H1 (cell line): ENCODE data around the gene GLDC. TPM values are rescaled to one million over a fixed set of nuclear protein-coding genes. Genes with fewer than 3 reads are reported as not detected.

Experiments used
- CTCF ChIA-PET: fragments of 300-600 bp; sonication (Branson Sonifier 250); formaldehyde crosslinking; loops from one replicate; lab custom pipeline; 2021; ENCODE audit not compliant: partially characterized antibody; lab: Charles Lee
- POLR2A ChIA-PET: fragments of 300-600 bp; sonication (Branson Sonifier 250); formaldehyde crosslinking; loops from one replicate; lab custom pipeline; 2021; ENCODE audit warnings: inconsistent platforms; ENCODE audit not compliant: partially characterized antibody; lab: Charles Lee
- DNase-seq, 2 experiments: peaks; one replicate each; pipeline versions ENCODE4 v3.0.0 to v3.0.0-alpha.2; 2010 to 2022; ENCODE audit warnings: low spot score in 2 of 2, low read depth in 1 of 2, mixed read lengths in 1 of 2
- FAIRE-seq: peaks from 2 replicates; lab custom pipeline; 2011; peaks lifted over from hg19 to GRCh38; lab: Jason Lieb, UNC
- H2AFZ ChIP-seq: 2 replicates; pipeline ENCODE4 v1.8.1; 2012; ENCODE audit warnings: low read length, inconsistent platforms
- H2AK5ac ChIP-seq: 2 replicates; pipeline ENCODE4 v1.6.1; 2013; ENCODE audit warnings: low read depth, low read length
- H2BK120ac ChIP-seq: replicated peaks from 2 replicates; pipeline ENCODE3; 2013; ENCODE audit warnings: low read depth, low read length, inconsistent platforms
- H2BK12ac ChIP-seq: 2 replicates; pipeline ENCODE4 v1.6.1; 2013; ENCODE audit warnings: low read depth, low read length
- H2BK15ac ChIP-seq: 2 replicates; pipeline ENCODE4 v1.6.1; 2013; ENCODE audit warnings: low read length
- H2BK20ac ChIP-seq: 2 replicates; pipeline ENCODE4 v1.6.1; 2013; ENCODE audit warnings: low read length
- H2BK5ac ChIP-seq: 2 replicates; pipeline ENCODE4 v1.6.1; 2013; ENCODE audit warnings: low read depth, low read length
- H3K14ac ChIP-seq: 2 replicates; pipeline ENCODE4 v1.6.1; 2013; ENCODE audit warnings: inconsistent platforms; ENCODE audit not compliant: insufficient read length
- H3K18ac ChIP-seq: 2 replicates; pipeline ENCODE4 v1.6.1; 2013; ENCODE audit warnings: low read length; ENCODE audit errors: extremely low read depth
- H3K23ac ChIP-seq: 2 replicates; pipeline ENCODE4 v1.6.1; 2013; ENCODE audit warnings: inconsistent platforms; ENCODE audit not compliant: insufficient read length
- H3K23me2 ChIP-seq: 2 replicates; pipeline ENCODE4 v1.6.1; 2013; ENCODE audit warnings: low read depth, low read length
- H3K27ac ChIP-seq: 2 replicates; pipeline ENCODE4 v1.6.1; 2011; ENCODE audit warnings: low read depth, low read length, inconsistent platforms
- H3K27me3 ChIP-seq, 4 experiments: replicated peaks in 1 of 4; 1 replicate in 1 of 4; 2 replicates in 3 of 4; pipeline versions ENCODE4 v1.6.1 to v1.8.1; 2011 to 2013; ENCODE audit warnings: low read length in 3 of 4, mild to moderate bottlenecking in 3 of 4, inconsistent platforms in 2 of 4, mixed read lengths in 2 of 4, moderate library complexity in 1 of 4; ENCODE audit not compliant: control insufficient read depth in 3 of 4, insufficient read depth in 3 of 4; ENCODE audit errors: extremely low read depth in 1 of 4
- H3K36me3 ChIP-seq, 4 experiments: 2 replicates each; pipeline versions ENCODE4 v1.6.1 to v1.8.1; 2011 to 2013; ENCODE audit warnings: mild to moderate bottlenecking in 4 of 4, low read length in 3 of 4, moderate library complexity in 2 of 4, control low read depth in 1 of 4, inconsistent platforms in 1 of 4; ENCODE audit not compliant: insufficient read depth in 4 of 4, control insufficient read depth in 2 of 4
- H3K4ac ChIP-seq: replicated peaks from 2 replicates; pipeline ENCODE3; 2013; ENCODE audit warnings: low read length, low read depth, mixed read lengths, inconsistent platforms; ENCODE audit not compliant: insufficient read length
- H3K4me1 ChIP-seq, 4 experiments: replicated peaks in 1 of 4; 1 replicate in 1 of 4; 2 replicates in 3 of 4; pipeline versions ENCODE4 v1.6.1 to v1.8.1; 2011 to 2013; ENCODE audit warnings: low read length in 3 of 4, inconsistent platforms in 2 of 4, mixed read lengths in 1 of 4; ENCODE audit not compliant: insufficient read depth in 4 of 4, control insufficient read depth in 3 of 4
- H3K4me2 ChIP-seq, 2 experiments: 2 replicates each; pipeline versions ENCODE4 v1.6.1 to v1.8.1; 2011 to 2013; ENCODE audit warnings: low read depth in 2 of 2, low read length in 2 of 2, control low read depth in 1 of 2, inconsistent platforms in 1 of 2, mild to moderate bottlenecking in 1 of 2; ENCODE audit not compliant: insufficient read depth in 1 of 2
- H3K4me3 ChIP-seq, 4 experiments: fragments of 200-600, 300-600 bp in 1 of 4; sonication (generic), shearing (Covaris generic), sonication (Bioruptor Twin) in 1 of 4; 2 replicates each; pipeline versions ENCODE4 v1.5.1 to v1.8.1; 2011 to 2016; ENCODE audit warnings: low read length in 4 of 4, low read depth in 3 of 4, control low read depth in 2 of 4, inconsistent platforms in 2 of 4, mild to moderate bottlenecking in 2 of 4, mixed read lengths in 1 of 4, moderate library complexity in 1 of 4; ENCODE audit not compliant: insufficient read depth in 2 of 4; ENCODE audit errors: extremely low read depth in 1 of 4
- H3K56ac ChIP-seq: replicated peaks from 2 replicates; pipeline ENCODE3; 2013; ENCODE audit warnings: low read depth, mild to moderate bottlenecking, mixed read lengths, low read length, inconsistent platforms; ENCODE audit not compliant: insufficient read length
- H3K79me1 ChIP-seq: 2 replicates; pipeline ENCODE4 v1.6.1; 2013; ENCODE audit warnings: low read depth, low read length, control low read depth
- H3K79me2 ChIP-seq, 2 experiments: 2 replicates each; pipeline versions ENCODE4 v1.6.1 to v1.8.1; 2012 to 2013; ENCODE audit warnings: low read length in 2 of 2, mild to moderate bottlenecking in 2 of 2, inconsistent platforms in 1 of 2; ENCODE audit not compliant: insufficient read depth in 2 of 2, control insufficient read depth in 1 of 2
- H3K9ac ChIP-seq, 4 experiments: replicated peaks in 1 of 4; 1 replicate in 1 of 4; 2 replicates in 3 of 4; pipeline versions ENCODE4 v1.6.1 to v1.8.1; 2011 to 2013; ENCODE audit warnings: low read depth in 3 of 4, low read length in 3 of 4, control low read depth in 2 of 4, mild to moderate bottlenecking in 2 of 4, moderate library complexity in 2 of 4, inconsistent platforms in 1 of 4; ENCODE audit errors: extremely low read depth in 1 of 4
- H3K9me3 ChIP-seq, 2 experiments: 2 replicates each; pipeline versions ENCODE4 v1.6.1 to v1.8.1; 2012 to 2013; ENCODE audit warnings: mild to moderate bottlenecking in 2 of 2, moderate library complexity in 2 of 2, control low read depth in 1 of 2, inconsistent platforms in 1 of 2, low read depth in 1 of 2, low read length in 1 of 2, mixed read lengths in 1 of 2; ENCODE audit not compliant: insufficient read depth in 2 of 2
- H4K20me1 ChIP-seq, 2 experiments: replicated peaks in 1 of 2; 2 replicates each; pipeline versions ENCODE3 to v1.8.1; 2011 to 2013; ENCODE audit warnings: inconsistent platforms in 2 of 2, low read length in 2 of 2, mild to moderate bottlenecking in 1 of 2; ENCODE audit not compliant: insufficient read depth in 2 of 2, control insufficient read depth in 1 of 2
- H4K5ac ChIP-seq: 2 replicates; pipeline ENCODE4 v1.6.1; 2013; ENCODE audit warnings: low read length, low read depth, mixed read lengths, inconsistent platforms; ENCODE audit not compliant: insufficient read length
- H4K8ac ChIP-seq: 2 replicates; pipeline ENCODE4 v1.8.0; 2013; ENCODE audit warnings: mild to moderate bottlenecking, moderate library complexity, low read length, inconsistent platforms; ENCODE audit not compliant: insufficient read depth; ENCODE audit errors: extremely low read depth
- H4K91ac ChIP-seq: replicated peaks from 2 replicates; pipeline ENCODE3; 2013; ENCODE audit warnings: low read length, mixed read lengths, inconsistent platforms; ENCODE audit not compliant: insufficient read length
- BCL11A ChIP-seq, 2 experiments: IDR thresholded peaks; one replicate each; pipeline ENCODE4 v1.6.1; 2011; ENCODE audit warnings: low read depth in 2 of 2, low read length in 2 of 2, mild to moderate bottlenecking in 2 of 2
- EGR1 ChIP-seq: IDR thresholded peaks from 2 replicates; pipeline ENCODE4 v1.6.1; 2011; ENCODE audit warnings: low read depth, low read length, borderline replicate concordance
- NRF1 ChIP-seq: IDR thresholded peaks from 2 replicates; pipeline ENCODE4 v1.6.1; 2011; ENCODE audit warnings: mild to moderate bottlenecking, low read depth, low read length, improper control_type of control experiment
- POU5F1 ChIP-seq: IDR thresholded peaks from 2 replicates; pipeline ENCODE4 v1.6.1; 2011; ENCODE audit warnings: low read depth, mild to moderate bottlenecking, low read length, moderate library complexity
- RAD21 ChIP-seq, 2 experiments: IDR thresholded peaks in 1 of 2; conservative IDR thresholded peaks in 1 of 2; 2 replicates each; pipeline ENCODE4 v1.6.1; 2011; ENCODE audit warnings: low read depth in 2 of 2, low read length in 2 of 2, improper control_type of control experiment in 1 of 2, inconsistent platforms in 1 of 2, mild to moderate bottlenecking in 1 of 2, moderate library complexity in 1 of 2
- SIN3A ChIP-seq, 2 experiments: IDR thresholded peaks in 1 of 2; conservative IDR thresholded peaks in 1 of 2; 2 replicates each; pipeline ENCODE4 v1.6.1; 2011 to 2012; ENCODE audit warnings: low read length in 2 of 2, improper control_type of control experiment in 1 of 2, low read depth in 1 of 2, mild to moderate bottlenecking in 1 of 2
- SIRT6 ChIP-seq: IDR thresholded peaks from one replicate; pipeline ENCODE4 v1.7.1; 2012; ENCODE audit warnings: low read length, inconsistent platforms
- WGBS, 2 experiments: shearing (Covaris generic) in 1 of 2; methylation state at CpG; one replicate each; pipeline versions ENCODE4 v1.1.6 to v1.1.7; 2013 to 2015; ENCODE audit warnings: low lambda C conversion rate in 2 of 2, mixed read lengths in 2 of 2, inconsistent platforms in 1 of 2, low coverage in 1 of 2, missing lambda C conversion rate in 1 of 2; ENCODE audit not compliant: insufficient replicate concordance in 2 of 2, insufficient coverage in 1 of 2, insufficient read length in 1 of 2; ENCODE audit errors: extremely low coverage in 1 of 2, missing lambda C conversion rate in 1 of 2; 5-methylcytosine and 5-hydroxymethylcytosine counted together
- polyA plus RNA-seq, 7 experiments: library from polyadenylated mRNA; depleted of rRNA in 3 of 7; stranded (reverse) in 5 of 7; unstranded in 2 of 7; fragments of >200 nt in 5 of 7; fragments of 200-250 nt in 2 of 7; gene quantifications; 1 replicate in 5 of 7; 2 replicates in 1 of 7; 4 replicates in 1 of 7; pipeline versions ENCODE4 v1.2.1 to v1.2.3, GENCODE V29; 2011 to 2013; ENCODE audit warnings: missing spikeins in 2 of 7, mixed read lengths in 2 of 7
- total RNA-seq: library from RNA; stranded (reverse); fragmentation: NEBNext Ultra II Directional; extraction: Animal tissue kit (Norgen Biotek cat#: 25700); gene quantifications from 2 replicates; pipeline ENCODE4 v1.2.1, GENCODE V29; 2021

The GLDC gene
- total and polyA plus RNA-seq, 2 of the 8 experiments (the other 6 are each of a cell fraction or from before 2014, with no cell fraction given) = 48.8 to 101 TPM

- peaks cover 0 to 3% (median 2%) of the 10 kb centered on the region in 4 experiments; a peak in 2 of 8 replicates for H3K36me3 ChIP-seq
- H2BK12ac ChIP-seq = no peak overlapping the region
- no peak overlapping the region for H3K56ac ChIP-seq
- 0 out of 4 replicates have a peak, but pooled peaks cover 0 to 6% of the 10 kb centered on the region in 2 experiments for H3K9me3 ChIP-seq
- H4K8ac ChIP-seq = no peak overlapping the region
- H4K20me1 ChIP-seq = peaks cover 4 to 9% of the 10 kb centered on the region in 2 experiments
- no peak overlapping the region for H2AFZ ChIP-seq
- POLR2A ChIA-PET = interaction anchor here (1.2 to 2.1 kb wide), 2 partner anchors 10 to 16 kb away, joined by 3 to 10 read pairs; no protein-coding TSS in a partner anchor
- H3K4me2 ChIP-seq = no peak overlapping the region
- no peaks in the 10 kb centered on the region for H3K27me3 ChIP-seq
- no peak overlapping the region for H4K5ac ChIP-seq
- no peak overlapping the region for H3K4ac ChIP-seq
- DNase-seq (no peak), FAIRE-seq (no peak)
- H3K79me1 ChIP-seq = peaks cover 8% of the 10 kb centered on the region
- no peak overlapping the region for H3K4me3 ChIP-seq
- no peak overlapping the region for H3K9ac ChIP-seq
- peaks cover 2 to 9% (median 5%) of the 10 kb centered on the region in 4 experiments; a peak in 5 of 7 replicates for H3K4me1 ChIP-seq
- H3K23ac ChIP-seq = no peak overlapping the region
- H3K23me2 ChIP-seq = no peaks in the 10 kb centered on the region
- H2BK5ac ChIP-seq = no peak overlapping the region
- no peak overlapping the region for H2BK120ac ChIP-seq
- no peak overlapping the region for H3K27ac ChIP-seq
- no peak overlapping the region for H4K91ac ChIP-seq
- no peak overlapping the region for H3K18ac ChIP-seq
- no peak overlapping the region for H2BK15ac ChIP-seq
- H2BK20ac ChIP-seq = no peak overlapping the region
- H2AK5ac ChIP-seq = no peak overlapping the region
- H3K14ac ChIP-seq = no peak overlapping the region
- TF ChIP-seq EGR1 (no peak), NRF1 (no peak), SIN3A (conservative IDR thresholded peaks at IDR 0.05 in 1 of 2, IDR thresholded peaks at IDR 0.05 in 1 of 2; ENCODE audit: low read depth in 1 of 2, low read length in 2 of 2) (no peak), RAD21 (IDR thresholded peaks at IDR 0.05 in 1 of 2, conservative IDR thresholded peaks at IDR 0.05 in 1 of 2; ENCODE audit: low read depth in 2 of 2, low read length in 2 of 2) (no peak), SIRT6 (no peak), BCL11A (IDR thresholded peaks at IDR 0.05; ENCODE audit: low read depth in 2 of 2, low read length in 2 of 2) (no peak), POU5F1 (no peak)
- CTCF ChIA-PET = interaction anchor here (2.0 kb wide), 1 partner anchor 11 kb away, joined by 8 read pairs; no protein-coding TSS in a partner anchor
- 86% methylated on average over 2 of the region's 2 CpGs; no CpG with 5 or more reads in 1 of the 2 experiments for WGBS, 2 experiments
- H3K79me2 ChIP-seq = peaks cover 0 to 69% of the 10 kb centered on the region in 2 experiments; a peak in 3 of 4 replicates
These were observed 16.8 kb downstream of the GLDC start for GRCh38 chr9:6628704-6629103.
